SU-DHL-6 (cell line): ENCODE data around the gene NLRP1.

Source experiments
- H2AFZ ChIP-seq: fragments of 200-600 bp; sonication (generic); 2 replicates; pipeline ENCODE4 v1.6.1; 2014; ENCODE audit warnings: low read depth, mild to moderate bottlenecking, moderate library complexity, mixed read lengths, antibody characterized with exemption, low read length; ENCODE audit not compliant: severe bottlenecking
- H3F3A ChIP-seq: fragments of 200-600 bp; shearing (Covaris generic); 2 replicates; pipeline ENCODE4 v1.6.0; 2016; ENCODE audit warnings: antibody characterized with exemption, mild to moderate bottlenecking; ENCODE audit not compliant: insufficient read depth
- H3K27ac ChIP-seq: fragments of 200-600 bp; sonication (generic); 2 replicates; pipeline ENCODE4 v1.5.1; 2016; ENCODE audit warnings: low read depth, mild to moderate bottlenecking, low read length, moderate library complexity, mixed read lengths
- H3K27me3 ChIP-seq: fragments of 200-600 bp; sonication (generic), shearing (Covaris generic); 2 replicates; pipeline ENCODE4 v1.6.0; 2014; ENCODE audit warnings: mild to moderate bottlenecking, low read length
- H3K36me3 ChIP-seq: fragments of 200-600 bp; sonication (generic); 2 replicates; pipeline ENCODE4 v1.6.1; 2014; ENCODE audit warnings: mild to moderate bottlenecking, low read length, mixed read lengths
- H3K4me2 ChIP-seq: fragments of 300-600, 200-600 bp; shearing (Covaris generic), sonication (generic); 2 replicates; pipeline ENCODE4 v1.6.0; 2014; ENCODE audit warnings: low read length, low read depth, mild to moderate bottlenecking; ENCODE audit not compliant: poor library complexity, severe bottlenecking
- H3K4me3 ChIP-seq: fragments of 200-600 bp; sonication (generic); 2 replicates; pipeline ENCODE4 v1.5.1; 2014; ENCODE audit warnings: antibody characterized with exemption, low read length, mild to moderate bottlenecking, mixed read lengths; ENCODE audit not compliant: insufficient read depth, poor library complexity, severe bottlenecking
- H3K79me2 ChIP-seq: fragments of 200-600 bp; sonication (generic); 2 replicates; pipeline ENCODE4 v1.6.1; 2014; ENCODE audit warnings: mild to moderate bottlenecking, low read length, moderate library complexity; ENCODE audit not compliant: insufficient read depth
- H3K9ac ChIP-seq: fragments of 200-600 bp; sonication (generic); 2 replicates; pipeline ENCODE4 v1.7.0; 2014; ENCODE audit warnings: mild to moderate bottlenecking, low read length
- H3K9me2 ChIP-seq: fragments of 200-600 bp; sonication (generic); replicated peaks from 2 replicates; pipeline ENCODE4 v1.6.1; 2014; ENCODE audit warnings: low read length; ENCODE audit not compliant: insufficient read depth
- H3K9me3 ChIP-seq: fragments of 200-600 bp; sonication (generic); 2 replicates; pipeline ENCODE4 v1.6.1; 2014; ENCODE audit warnings: low read length, mixed read lengths; ENCODE audit not compliant: insufficient read depth
- H4K20me1 ChIP-seq: fragments of 200-600 bp; sonication (generic); 2 replicates; pipeline ENCODE4 v1.6.1; 2014; ENCODE audit warnings: low read depth, mild to moderate bottlenecking, antibody characterized with exemption, low read length, moderate library complexity, mixed read lengths
- EZH2phosphoT487 ChIP-seq: fragments of 200-600 bp; sonication (generic), shearing (Covaris generic); conservative IDR thresholded peaks from 2 replicates; pipeline ENCODE4 v1.6.1; 2018; ENCODE audit warnings: mild to moderate bottlenecking, antibody characterized with exemption, low read length, moderate library complexity, mixed read lengths
- TF ChIP-seq, protein P1 (sequence below): fragments of 200-600 bp; sonication (generic); IDR thresholded peaks from one replicate; pipeline ENCODE4 v1.5.1; 2017; ENCODE audit warnings: antibody characterized with exemption, mild to moderate bottlenecking, low read length, moderate library complexity; ENCODE audit not compliant: insufficient read depth, poor library complexity, severe bottlenecking

NLRP1 gene

DNA sequence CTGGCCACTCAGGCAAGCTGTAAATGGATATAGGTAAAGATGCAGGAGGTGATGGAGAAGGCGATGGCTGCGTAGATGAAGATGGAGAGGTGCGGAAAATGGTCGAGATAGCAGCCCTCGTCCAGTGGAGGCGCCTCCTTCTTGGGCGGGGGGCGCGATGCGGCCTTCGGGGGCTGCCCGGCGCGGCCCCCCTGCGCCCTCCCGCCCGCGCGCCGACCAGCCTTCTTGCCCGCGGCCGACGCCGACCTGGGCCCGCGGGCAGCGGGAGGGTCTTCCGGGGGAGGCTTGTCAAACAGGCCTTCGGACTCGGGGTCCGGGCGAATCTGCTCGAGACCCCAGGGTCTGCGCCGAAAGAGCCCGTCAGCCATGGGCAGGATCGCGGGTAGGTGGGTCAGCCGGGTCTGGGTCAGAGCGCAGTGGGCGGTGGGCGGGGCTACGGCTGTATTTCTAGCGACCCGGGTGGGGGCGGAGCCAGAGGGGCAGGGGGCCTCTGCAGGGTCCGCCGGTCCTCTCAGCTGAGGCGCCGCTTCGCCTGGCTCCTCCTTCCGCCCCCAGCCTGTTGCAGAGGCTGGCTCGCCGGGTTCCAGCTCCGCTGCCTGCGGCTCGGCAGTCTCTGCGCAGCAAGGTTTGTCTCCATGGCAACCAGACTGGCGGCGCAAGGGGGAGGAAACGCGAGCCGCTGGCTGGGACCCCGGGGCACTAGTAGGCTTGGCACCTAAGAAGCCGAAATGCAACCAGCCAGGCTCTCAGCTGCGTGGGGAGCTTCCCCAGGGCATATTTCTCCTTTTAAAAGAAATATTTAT, 83.5 kb downstream of the NLRP1 start:
- no peaks in the 10 kb centered on the region for H3K9me3 ChIP-seq
- no peaks in the 10 kb centered on the region for H3K27me3 ChIP-seq
- H3K79me2 ChIP-seq, result no peaks in the 10 kb centered on the region
- 0 out of 2 replicates have a peak, but pooled peaks cover 3% of the 10 kb centered on the region for H3F3A ChIP-seq
- H3K4me3 ChIP-seq, result peak overlapping the region; percentile 45
- no peak overlapping the region for H3K27ac ChIP-seq
- TF ChIP-seq, protein P1, sequence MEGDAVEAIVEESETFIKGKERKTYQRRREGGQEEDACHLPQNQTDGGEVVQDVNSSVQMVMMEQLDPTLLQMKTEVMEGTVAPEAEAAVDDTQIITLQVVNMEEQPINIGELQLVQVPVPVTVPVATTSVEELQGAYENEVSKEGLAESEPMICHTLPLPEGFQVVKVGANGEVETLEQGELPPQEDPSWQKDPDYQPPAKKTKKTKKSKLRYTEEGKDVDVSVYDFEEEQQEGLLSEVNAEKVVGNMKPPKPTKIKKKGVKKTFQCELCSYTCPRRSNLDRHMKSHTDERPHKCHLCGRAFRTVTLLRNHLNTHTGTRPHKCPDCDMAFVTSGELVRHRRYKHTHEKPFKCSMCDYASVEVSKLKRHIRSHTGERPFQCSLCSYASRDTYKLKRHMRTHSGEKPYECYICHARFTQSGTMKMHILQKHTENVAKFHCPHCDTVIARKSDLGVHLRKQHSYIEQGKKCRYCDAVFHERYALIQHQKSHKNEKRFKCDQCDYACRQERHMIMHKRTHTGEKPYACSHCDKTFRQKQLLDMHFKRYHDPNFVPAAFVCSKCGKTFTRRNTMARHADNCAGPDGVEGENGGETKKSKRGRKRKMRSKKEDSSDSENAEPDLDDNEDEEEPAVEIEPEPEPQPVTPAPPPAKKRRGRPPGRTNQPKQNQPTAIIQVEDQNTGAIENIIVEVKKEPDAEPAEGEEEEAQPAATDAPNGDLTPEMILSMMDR, result no peak
- no peak for TF ChIP-seq EZH2phosphoT487
- no peaks in the 10 kb centered on the region for H3K9me2 ChIP-seq
- peak overlapping the region; percentile 53 for H3K4me2 ChIP-seq
- no peaks in the 10 kb centered on the region for H4K20me1 ChIP-seq
- H2AFZ ChIP-seq, result peak overlapping the region; percentile 11
- no peaks in the 10 kb centered on the region for H3K36me3 ChIP-seq
- peak overlapping the region; percentile 7; the same call in 1 of the 2 replicates for H3K9ac ChIP-seq

DNA sequence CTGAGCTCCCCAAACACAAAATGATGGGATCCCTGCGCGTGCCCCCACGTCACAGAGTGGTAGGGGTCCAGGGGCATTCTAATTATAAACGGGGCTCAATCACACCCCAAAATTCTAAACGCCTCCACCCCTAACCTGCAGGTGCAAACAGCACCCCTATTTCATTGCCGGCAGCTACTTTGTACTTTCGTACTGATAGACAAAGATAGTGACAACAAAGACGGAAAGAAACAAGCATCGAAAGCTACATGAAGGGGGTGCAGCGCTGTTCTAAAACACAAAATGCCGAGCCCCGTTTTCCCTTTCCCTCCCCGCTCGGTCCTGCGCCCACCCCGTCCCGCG, 84.1 kb downstream of the NLRP1 start:
- Histone ChIP-seq H3K9me3 (no peaks in the 10 kb centered on the region), H3K9ac (peak overlapping the region; percentile 7; the same call in 1 of the 2 replicates), H3K79me2 (no peaks in the 10 kb centered on the region), H4K20me1 (no peaks in the 10 kb centered on the region), H3K27ac (no peak overlapping the region), H3F3A (0 out of 2 replicates have a peak, but pooled peaks cover 3% of the 10 kb centered on the region), H3K4me2 (peak overlapping the region; percentile 53), H3K36me3 (no peaks in the 10 kb centered on the region), H3K9me2 (no peaks in the 10 kb centered on the region), H2AFZ (peak overlapping the region; percentile 11), H3K4me3 (peak overlapping the region; percentile 45), H3K27me3 (no peaks in the 10 kb centered on the region)
- no peak for TF ChIP-seq EZH2phosphoT487
- TF ChIP-seq, protein P1, result no peak

DNA sequence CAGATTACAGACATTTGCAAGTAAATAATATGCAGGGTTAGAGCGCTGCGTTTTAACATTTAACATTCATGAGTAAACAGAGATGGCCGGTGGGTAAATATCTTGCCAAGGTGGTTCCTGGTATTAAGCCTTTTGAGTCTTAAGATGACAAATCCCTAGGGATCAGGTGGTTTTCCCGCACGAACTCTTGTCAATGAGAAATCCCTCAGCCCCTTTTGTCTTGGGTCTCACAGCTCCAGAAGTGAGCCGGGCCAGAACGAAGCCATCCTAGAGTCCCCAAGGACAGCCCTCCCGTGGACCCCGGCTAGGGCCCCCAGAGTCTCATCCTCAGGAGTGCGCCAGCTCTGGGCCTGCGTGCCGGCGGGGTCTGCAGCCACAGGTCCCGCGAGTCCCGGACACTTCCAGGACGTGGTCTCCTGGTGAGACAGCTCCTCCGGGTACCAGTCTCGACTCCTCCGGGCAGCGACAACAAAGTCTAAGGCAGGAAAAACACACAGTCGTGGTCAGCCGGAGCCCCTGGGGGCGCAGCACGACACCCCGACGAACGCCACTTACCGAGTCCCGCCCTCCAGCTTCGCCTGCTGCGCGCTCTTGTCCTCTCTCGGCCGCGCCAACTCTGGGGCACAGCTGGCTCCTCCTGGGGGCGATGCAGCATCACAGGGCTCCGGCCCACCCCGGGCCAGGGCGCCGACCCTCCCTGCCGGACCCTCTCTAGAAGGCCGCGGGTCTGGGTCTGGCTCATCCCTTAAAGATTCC, 84.7 kb downstream of the NLRP1 start:
- H3F3A ChIP-seq, result 0 out of 2 replicates have a peak, but pooled peaks cover 3% of the 10 kb centered on the region
- H4K20me1 ChIP-seq, result no peaks in the 10 kb centered on the region
- H3K4me2 ChIP-seq, result peak overlapping the region; percentile 53
- H3K27me3 ChIP-seq, result no peaks in the 10 kb centered on the region
- H3K9ac ChIP-seq, result no peak overlapping the region
- TF ChIP-seq EZH2phosphoT487, result no peak
- TF ChIP-seq, protein P1, result no peak
- no peaks in the 10 kb centered on the region for H3K36me3 ChIP-seq
- H3K79me2 ChIP-seq, result no peaks in the 10 kb centered on the region
- no peak overlapping the region for H3K27ac ChIP-seq
- no peaks in the 10 kb centered on the region for H3K9me2 ChIP-seq
- H2AFZ ChIP-seq, result no peak overlapping the region
- H3K4me3 ChIP-seq, result no peak overlapping the region
- H3K9me3 ChIP-seq, result no peaks in the 10 kb centered on the region
